AG10803 (cell line): ENCODE measurements around the gene SPATA31D3.
"Not testable (repeated sequence)": the region's sequence is repeated elsewhere in the genome, so short reads cannot be mapped to it uniquely, and the experiment has no call there.

ENCODE experiments used
- DNase-seq: peaks from one replicate; pipeline ENCODE4 v3.0.0; 2010; ENCODE audit warnings: low read depth
- H3K4me3 ChIP-seq: 2 replicates; pipeline ENCODE4 v1.5.1; 2011; ENCODE audit warnings: mild to moderate bottlenecking, low read length, control low read depth
- CTCF ChIP-seq: conservative IDR thresholded peaks from 2 replicates; pipeline ENCODE4 v1.5.1; 2011; ENCODE audit warnings: mild to moderate bottlenecking, low read length, control low read depth, inconsistent platforms

The SPATA31D3 gene

GRCh38 chr9:81980568-81980967 is 37.3 kb downstream of the SPATA31D3 start:
- H3K4me3 ChIP-seq, result no peak overlapping the region
- no peak for TF ChIP-seq CTCF

DNA sequence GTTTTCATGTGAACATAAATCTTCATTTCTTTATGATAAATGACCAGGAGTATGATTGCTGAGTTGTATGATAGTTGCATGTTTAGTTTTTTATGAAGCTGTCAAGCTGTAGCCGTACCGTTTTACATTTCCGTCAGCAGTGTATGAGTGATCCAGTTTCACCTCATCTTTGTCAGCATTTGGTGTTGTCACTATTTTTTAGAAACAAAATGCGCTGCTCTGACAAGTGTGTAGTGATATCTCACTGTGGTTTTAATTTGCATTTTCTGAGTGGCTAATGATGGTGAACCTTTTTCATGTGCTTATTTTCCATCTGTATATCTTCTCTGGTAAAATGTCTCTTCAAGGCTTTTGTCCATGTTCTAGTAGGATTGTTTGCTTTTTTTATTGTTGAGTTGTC is 38.6 kb downstream of the SPATA31D3 start:
- DNase-seq, result no peak
- H3K4me3 ChIP-seq, result no peak overlapping the region
- no peak for TF ChIP-seq CTCF

More at GRCh38 chr9:81980568-81980967, 37.3 kb downstream of the SPATA31D3 start:
- peak; percentile 48 for DNase-seq

DNA sequence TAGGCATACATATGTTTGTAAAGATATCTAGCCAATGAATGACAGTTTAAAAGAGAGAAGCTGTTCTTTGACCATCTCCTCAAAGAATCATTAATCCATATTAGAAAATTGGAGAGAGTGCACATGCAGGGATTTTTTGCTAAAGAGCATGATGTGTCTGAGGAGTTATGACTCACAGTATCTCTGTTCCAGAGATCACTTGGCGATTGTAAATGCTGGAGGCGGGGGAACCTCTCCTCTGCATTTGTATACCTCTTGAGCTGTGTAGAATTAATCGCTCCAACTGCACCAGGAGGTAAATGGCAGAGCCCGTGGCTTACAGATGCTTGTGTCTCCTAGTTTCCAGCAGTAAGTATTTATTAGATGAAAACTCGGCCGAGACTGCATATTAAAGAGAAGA is 41.6 kb downstream of the SPATA31D3 start:
- no peak for DNase-seq
- no peak overlapping the region for H3K4me3 ChIP-seq
- TF ChIP-seq CTCF, result no peak

GRCh38 chr9:81986051-81986450 is 42.8 kb downstream of the SPATA31D3 start:
- no peak overlapping the region for H3K4me3 ChIP-seq
- TF ChIP-seq CTCF, result no peak
- no peak for DNase-seq

- H3K4me3 ChIP-seq, DNase-seq: not testable (repeated sequence)
Measured at GRCh38 chr9:81988472-81988871, 45.2 kb downstream of the SPATA31D3 start, which contains the start of gene SPATA31D1. Gene SPATA31D1, plus strand, starts transcription at chr9:81988772. Its CDS starts 47 bp downstream, at chr9:81988819.

GRCh38 chr9:81989700-81990099 is 46.4 kb downstream of the SPATA31D3 start:
- DNase-seq, result no peak
- H3K4me3 ChIP-seq, result no peak overlapping the region
- no peak for TF ChIP-seq CTCF

- no peak for TF ChIP-seq CTCF
- H3K4me3 ChIP-seq, result no peak overlapping the region
- DNase-seq, result no peak
Measured at GRCh38 chr9:81993656-81994055, 50.4 kb downstream of the SPATA31D3 start.
